ENCODE results near the gene PRPSAP2. TPM values are rescaled to one million over a fixed set of nuclear protein-coding genes. Genes with fewer than 3 reads are reported as not detected.
A peak's percentile ranks its signal among the peaks of the same experiment; 100 is the strongest.

Gene PRPSAP2
- total and polyA plus RNA-seq, 4 donors = 18.2 to 56.1 (median 23.3) TPM

DNA sequence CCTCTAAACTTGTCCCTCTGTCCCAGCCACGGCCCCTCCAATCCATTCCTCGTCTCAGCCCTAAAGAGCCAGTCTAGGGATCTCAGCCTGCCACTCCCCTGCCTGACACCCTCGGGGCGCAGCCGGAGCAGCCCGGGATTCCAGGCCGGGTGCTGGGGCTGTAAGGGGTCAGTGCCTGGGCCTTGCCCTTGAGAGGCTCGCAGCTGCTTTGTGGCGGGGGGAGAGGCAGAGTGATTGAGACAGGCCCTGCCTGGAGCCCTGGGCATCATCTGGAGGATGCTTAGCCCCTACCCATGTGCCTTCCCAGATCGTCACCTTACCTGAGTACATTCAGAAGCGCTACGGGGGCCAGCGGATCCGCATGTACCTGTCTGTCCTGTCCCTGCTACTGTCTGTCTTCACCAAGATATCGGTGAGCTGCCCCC lies 102.3 kb downstream of the PRPSAP2 start:
- H3K27ac ChIP-seq (ENCODE audit: low read depth in 1 of 2, low read length in 1 of 2) = no peak overlapping the region
- H3K4me1 ChIP-seq (ENCODE audit: control insufficient read depth in 5 of 5, insufficient read depth in 5 of 5, low read length in 5 of 5) = peaks cover 0 to 14% (median 0%) of the 10 kb centered on the region in 5 donors
- DNase-seq = no peak
- TF ChIP-seq, protein P1, sequence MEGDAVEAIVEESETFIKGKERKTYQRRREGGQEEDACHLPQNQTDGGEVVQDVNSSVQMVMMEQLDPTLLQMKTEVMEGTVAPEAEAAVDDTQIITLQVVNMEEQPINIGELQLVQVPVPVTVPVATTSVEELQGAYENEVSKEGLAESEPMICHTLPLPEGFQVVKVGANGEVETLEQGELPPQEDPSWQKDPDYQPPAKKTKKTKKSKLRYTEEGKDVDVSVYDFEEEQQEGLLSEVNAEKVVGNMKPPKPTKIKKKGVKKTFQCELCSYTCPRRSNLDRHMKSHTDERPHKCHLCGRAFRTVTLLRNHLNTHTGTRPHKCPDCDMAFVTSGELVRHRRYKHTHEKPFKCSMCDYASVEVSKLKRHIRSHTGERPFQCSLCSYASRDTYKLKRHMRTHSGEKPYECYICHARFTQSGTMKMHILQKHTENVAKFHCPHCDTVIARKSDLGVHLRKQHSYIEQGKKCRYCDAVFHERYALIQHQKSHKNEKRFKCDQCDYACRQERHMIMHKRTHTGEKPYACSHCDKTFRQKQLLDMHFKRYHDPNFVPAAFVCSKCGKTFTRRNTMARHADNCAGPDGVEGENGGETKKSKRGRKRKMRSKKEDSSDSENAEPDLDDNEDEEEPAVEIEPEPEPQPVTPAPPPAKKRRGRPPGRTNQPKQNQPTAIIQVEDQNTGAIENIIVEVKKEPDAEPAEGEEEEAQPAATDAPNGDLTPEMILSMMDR (IDR thresholded peaks at IDR 0.05; ENCODE audit: control extremely low read depth, extremely low read depth) = no peak
- ATAC-seq (ENCODE audit: insufficient read depth, low FRiP score) = peak; percentile 10
- no peak overlapping the region for H3K9ac ChIP-seq (ENCODE audit: insufficient read depth in 1 of 2, low read length in 2 of 2)
- no peaks in the 10 kb centered on the region for H3K9me3 ChIP-seq (ENCODE audit: control insufficient read depth in 4 of 4, insufficient read depth in 3 of 4, low read length in 3 of 4)
- H3K36me3 ChIP-seq (ENCODE audit: control insufficient read depth in 4 of 4, insufficient read depth in 4 of 4, low read length in 4 of 4) = no peaks in the 10 kb centered on the region
- no peaks in the 10 kb centered on the region for H3K27me3 ChIP-seq (ENCODE audit: control insufficient read depth in 3 of 3, insufficient read depth in 3 of 3, low read length in 2 of 3)
- H3K4me3 ChIP-seq = no peak overlapping the region
- WGBS, 2 donors = 90% methylated on average over 15 of the region's 15 CpGs

DNA sequence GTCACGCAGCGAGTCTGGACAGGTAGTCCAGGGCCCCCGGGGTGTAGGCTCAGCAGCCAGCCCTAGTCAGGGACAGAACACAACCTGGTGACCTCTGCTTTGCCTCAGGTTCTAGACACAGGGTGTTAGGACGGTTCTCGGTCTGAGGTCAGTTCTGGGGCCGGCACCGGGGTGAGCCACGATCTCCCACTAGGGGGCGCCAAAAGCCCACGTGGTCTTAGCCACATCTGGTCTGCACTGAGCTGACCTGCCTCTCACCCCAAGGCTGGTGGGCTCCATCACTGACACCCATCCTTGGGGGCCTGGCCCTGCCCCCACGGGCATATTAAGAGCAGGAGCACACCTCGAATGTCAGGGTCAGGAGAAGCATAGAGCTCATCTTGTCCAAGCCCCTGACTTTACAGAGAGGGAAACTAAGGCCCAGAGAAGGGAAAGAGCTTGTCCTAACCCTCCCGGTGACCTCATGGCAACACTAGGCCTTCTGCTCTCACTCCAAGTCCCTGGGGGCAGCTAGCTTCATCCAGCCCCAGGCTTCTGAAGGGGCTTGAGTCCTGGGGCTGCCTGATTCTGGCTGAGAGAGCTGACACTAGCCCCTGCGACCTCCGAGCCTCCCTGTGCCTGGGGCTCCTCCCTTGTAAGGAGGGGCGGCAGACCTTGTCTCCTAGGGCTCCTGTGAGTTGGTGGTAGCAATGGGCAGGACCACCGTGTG lies 103.0 kb downstream of the PRPSAP2 start:
- ATAC-seq (ENCODE audit: insufficient read depth, low FRiP score) = peak; percentile 85
- TF ChIP-seq, protein P1 (IDR thresholded peaks at IDR 0.05; ENCODE audit: control extremely low read depth, extremely low read depth) = peak; percentile 79
- H3K9me3 ChIP-seq (ENCODE audit: control insufficient read depth in 4 of 4, insufficient read depth in 3 of 4, low read length in 3 of 4) = no peaks in the 10 kb centered on the region
- H3K4me3 ChIP-seq = no peak overlapping the region
- H3K9ac ChIP-seq (ENCODE audit: insufficient read depth in 1 of 2, low read length in 2 of 2) = no peak overlapping the region
- H3K27ac ChIP-seq (ENCODE audit: low read depth in 1 of 2, low read length in 1 of 2) = no peak overlapping the region
- whole genome bisulfite sequencing, 2 donors = 37 to 42% methylated on average over 17 of the region's 17 CpGs
- H3K36me3 ChIP-seq (ENCODE audit: control insufficient read depth in 4 of 4, insufficient read depth in 4 of 4, low read length in 4 of 4) = no peaks in the 10 kb centered on the region
- H3K27me3 ChIP-seq (ENCODE audit: control insufficient read depth in 3 of 3, insufficient read depth in 3 of 3, low read length in 2 of 3) = no peaks in the 10 kb centered on the region
- DNase-seq = peak; percentile 74 to 83 (median 77)
- peaks cover 0 to 22% (median 0%) of the 10 kb centered on the region in 5 donors for H3K4me1 ChIP-seq (ENCODE audit: control insufficient read depth in 5 of 5, insufficient read depth in 5 of 5, low read length in 5 of 5)

DNA sequence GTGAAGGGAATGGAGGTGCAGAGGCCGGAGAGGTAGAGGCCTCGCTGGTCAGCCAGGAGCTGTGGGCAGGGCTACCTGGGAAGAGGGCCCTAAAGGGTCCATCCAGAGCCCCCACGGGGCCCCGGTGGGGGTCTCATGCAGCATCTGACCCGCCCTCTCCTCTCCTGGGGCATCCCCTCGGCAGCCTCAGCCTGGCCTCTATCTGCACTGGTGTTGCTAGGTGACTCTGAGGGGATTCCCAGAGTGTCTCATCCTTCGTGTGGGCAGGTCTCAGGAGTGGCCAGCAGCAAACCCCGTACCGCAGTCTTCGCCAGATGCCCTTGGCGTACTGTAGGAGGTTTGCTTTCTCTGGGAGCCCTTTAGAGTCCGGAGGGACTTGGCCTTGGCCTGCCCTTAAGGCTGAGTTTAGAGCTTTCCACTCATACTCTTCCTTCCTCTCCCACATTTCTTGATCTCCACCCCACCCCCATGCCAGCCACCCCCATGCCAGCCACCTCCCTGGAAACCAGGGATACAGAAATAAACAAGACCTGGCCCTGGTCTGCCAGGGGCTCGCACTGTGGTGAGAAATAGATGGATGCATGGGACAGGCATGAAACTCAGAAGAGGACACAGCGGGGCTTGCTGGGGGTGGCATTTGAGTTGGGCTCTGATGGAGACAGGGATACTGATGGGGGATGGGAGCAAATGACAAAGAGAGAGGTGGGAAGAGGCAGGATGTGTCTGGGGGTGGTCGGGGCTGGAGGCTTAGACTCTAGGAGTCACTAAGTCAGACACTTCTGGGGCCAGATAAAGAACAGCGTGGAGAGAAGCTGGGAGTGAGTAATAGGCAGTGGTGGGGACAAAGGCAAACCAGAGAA lies 103.9 kb downstream of the PRPSAP2 start:
- DNase-seq = peak in 1 of 3 donors; percentile 13
- Histone ChIP-seq H3K4me1 (ENCODE audit: control insufficient read depth in 5 of 5, insufficient read depth in 5 of 5, low read length in 5 of 5) (peaks cover 0 to 23% (median 2%) of the 10 kb centered on the region in 5 donors), H3K27ac (ENCODE audit: low read depth in 1 of 2, low read length in 1 of 2) (no peak overlapping the region), H3K9me3 (ENCODE audit: control insufficient read depth in 4 of 4, insufficient read depth in 3 of 4, low read length in 3 of 4) (no peaks in the 10 kb centered on the region), H3K27me3 (ENCODE audit: control insufficient read depth in 3 of 3, insufficient read depth in 3 of 3, low read length in 2 of 3) (no peaks in the 10 kb centered on the region), H3K4me3 (no peak overlapping the region), H3K9ac (ENCODE audit: insufficient read depth in 1 of 2, low read length in 2 of 2) (no peak overlapping the region), H3K36me3 (ENCODE audit: control insufficient read depth in 4 of 4, insufficient read depth in 4 of 4, low read length in 4 of 4) (no peaks in the 10 kb centered on the region)
- TF ChIP-seq, protein P1 (IDR thresholded peaks at IDR 0.05; ENCODE audit: control extremely low read depth, extremely low read depth) = no peak
- WGBS, 2 donors = 78 to 82% methylated on average over 16 of the region's 16 CpGs
- ATAC-seq (ENCODE audit: insufficient read depth, low FRiP score) = no peak
